Fibroblast of lung (primary cell): ENCODE data around the gene BTNL9. TPM values are rescaled to one million over a fixed set of nuclear protein-coding genes. Genes with fewer than 3 reads are reported as not detected.

Source experiments
- DNase-seq, 2 donors: peaks; one replicate each; pipeline versions ENCODE4 v3.0.0 to v3.0.0-alpha.2; 2010; ENCODE audit warnings: low read depth in 2 of 2
- H2AFZ ChIP-seq: 2 replicates; pipeline ENCODE4 v1.5.1; 2012; ENCODE audit warnings: low read length, control low read depth, inconsistent platforms
- H3K27ac ChIP-seq: 2 replicates; pipeline ENCODE4 v1.5.1; 2011; ENCODE audit warnings: low read length, control low read depth; ENCODE audit not compliant: insufficient read depth
- H3K27me3 ChIP-seq: 2 replicates; pipeline ENCODE4 v1.5.1; 2011; ENCODE audit warnings: mild to moderate bottlenecking, low read length; ENCODE audit not compliant: control insufficient read depth, insufficient read depth
- H3K36me3 ChIP-seq: 2 replicates; pipeline ENCODE4 v1.5.1; 2011; ENCODE audit warnings: low read length; ENCODE audit not compliant: control insufficient read depth, insufficient read depth
- H3K4me1 ChIP-seq: 2 replicates; pipeline ENCODE4 v1.5.1; 2011; ENCODE audit warnings: low read length; ENCODE audit not compliant: control insufficient read depth, insufficient read depth; ENCODE audit errors: extremely low read depth
- H3K4me2 ChIP-seq: 2 replicates; pipeline ENCODE4 v1.5.1; 2011; ENCODE audit warnings: low read length, control low read depth; ENCODE audit not compliant: insufficient read depth; ENCODE audit errors: extremely low read depth
- H3K4me3 ChIP-seq, 4 experiments: fragments of 200-600 bp in 1 of 4; sonication (generic) in 1 of 4; replicated peaks in 1 of 4; 2 replicates each; pipeline ENCODE4 v1.5.1; 2011 to 2016; ENCODE audit warnings: low read length in 4 of 4, low read depth in 3 of 4, mild to moderate bottlenecking in 3 of 4, control low read depth in 2 of 4, inconsistent platforms in 1 of 4, mixed read lengths in 1 of 4; ENCODE audit not compliant: insufficient read depth in 1 of 4; ENCODE audit errors: control extremely low read depth in 1 of 4
- H3K79me2 ChIP-seq: 2 replicates; pipeline ENCODE4 v1.5.1; 2012; ENCODE audit warnings: mild to moderate bottlenecking, low read length, inconsistent platforms; ENCODE audit not compliant: control insufficient read depth, insufficient read depth
- H3K9ac ChIP-seq: 2 replicates; pipeline ENCODE4 v1.5.1; 2011; ENCODE audit warnings: mild to moderate bottlenecking, low read length, control low read depth; ENCODE audit not compliant: insufficient read depth
- H3K9me3 ChIP-seq: 2 replicates; pipeline ENCODE4 v1.5.1; 2012; ENCODE audit warnings: low read depth, low read length; ENCODE audit not compliant: control insufficient read depth, insufficient read depth
- H4K20me1 ChIP-seq: 2 replicates; pipeline ENCODE4 v1.5.1; 2011; ENCODE audit warnings: low read length; ENCODE audit not compliant: control insufficient read depth, insufficient read depth; ENCODE audit errors: extremely low read depth
- EZH2 ChIP-seq: IDR thresholded peaks from 2 replicates; pipeline ENCODE4 v1.5.1; 2012; ENCODE audit warnings: low read length, control low read depth, mild to moderate bottlenecking; ENCODE audit errors: missing control alignments
- polyA plus RNA-seq, 2 donors: library from polyadenylated mRNA; depleted of rRNA in 1 of 2; stranded (reverse) in 1 of 2; unstranded in 1 of 2; fragments of >200 nt; gene quantifications; 2 replicates each; pipeline ENCODE4 v1.2.1, GENCODE V29; 2011 to 2012; ENCODE audit warnings: missing spikeins in 1 of 2
- total RNA-seq: library from RNA; depleted of rRNA; stranded (reverse); fragments of >200 nt; gene quantifications from 2 replicates; pipeline ENCODE4 v1.2.1, GENCODE V29; 2014
- TF ChIP-seq, protein P1 (sequence below), 2 donors: IDR thresholded peaks in 1 of 2; conservative IDR thresholded peaks in 1 of 2; 1 replicate in 1 of 2; 2 replicates in 1 of 2; pipeline ENCODE4 v1.5.1; 2011 to 2012; ENCODE audit warnings: low read length in 2 of 2, control low read depth in 1 of 2, inconsistent platforms in 1 of 2, low read depth in 1 of 2, mild to moderate bottlenecking in 1 of 2

Gene BTNL9
- total and polyA plus RNA-seq, 2 donors (not counting 1 experiment from before 2014, with no cell fraction given), result not detected

DNA sequence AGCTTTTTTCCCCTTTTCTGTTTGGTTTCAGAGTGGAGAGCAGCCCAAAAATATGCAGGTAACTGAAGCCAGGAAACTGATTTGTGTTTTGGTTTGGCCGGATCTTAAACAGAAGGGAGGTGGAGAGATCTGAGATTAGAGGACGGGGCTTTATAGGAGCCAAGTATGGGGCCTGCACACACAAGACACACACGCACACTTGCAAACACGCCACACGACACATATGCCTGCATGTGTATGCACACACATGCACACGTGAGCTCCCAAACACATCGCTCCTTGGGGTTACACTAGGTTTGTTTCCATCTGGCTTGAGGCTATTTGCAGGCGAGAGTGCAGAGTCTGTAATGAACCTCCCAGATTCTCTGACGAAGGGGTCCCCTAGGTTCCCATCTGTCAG lies 18.3 kb downstream of the BTNL9 start:
- H3K9me3 ChIP-seq, result no peaks in the 10 kb centered on the region
- H4K20me1 ChIP-seq, result no peaks in the 10 kb centered on the region
- no peaks in the 10 kb centered on the region for H3K4me1 ChIP-seq
- no peak overlapping the region for H3K9ac ChIP-seq
- H3K79me2 ChIP-seq, result no peaks in the 10 kb centered on the region
- peaks cover 26% of the 10 kb centered on the region for H3K27me3 ChIP-seq
- no peak for DNase-seq
- H3K4me2 ChIP-seq, result no peak overlapping the region
- H2AFZ ChIP-seq, result no peak overlapping the region
- H3K4me3 ChIP-seq, result no peak overlapping the region
- H3K36me3 ChIP-seq, result no peaks in the 10 kb centered on the region
- TF ChIP-seq EZH2, result no peak
- TF ChIP-seq, protein P1, sequence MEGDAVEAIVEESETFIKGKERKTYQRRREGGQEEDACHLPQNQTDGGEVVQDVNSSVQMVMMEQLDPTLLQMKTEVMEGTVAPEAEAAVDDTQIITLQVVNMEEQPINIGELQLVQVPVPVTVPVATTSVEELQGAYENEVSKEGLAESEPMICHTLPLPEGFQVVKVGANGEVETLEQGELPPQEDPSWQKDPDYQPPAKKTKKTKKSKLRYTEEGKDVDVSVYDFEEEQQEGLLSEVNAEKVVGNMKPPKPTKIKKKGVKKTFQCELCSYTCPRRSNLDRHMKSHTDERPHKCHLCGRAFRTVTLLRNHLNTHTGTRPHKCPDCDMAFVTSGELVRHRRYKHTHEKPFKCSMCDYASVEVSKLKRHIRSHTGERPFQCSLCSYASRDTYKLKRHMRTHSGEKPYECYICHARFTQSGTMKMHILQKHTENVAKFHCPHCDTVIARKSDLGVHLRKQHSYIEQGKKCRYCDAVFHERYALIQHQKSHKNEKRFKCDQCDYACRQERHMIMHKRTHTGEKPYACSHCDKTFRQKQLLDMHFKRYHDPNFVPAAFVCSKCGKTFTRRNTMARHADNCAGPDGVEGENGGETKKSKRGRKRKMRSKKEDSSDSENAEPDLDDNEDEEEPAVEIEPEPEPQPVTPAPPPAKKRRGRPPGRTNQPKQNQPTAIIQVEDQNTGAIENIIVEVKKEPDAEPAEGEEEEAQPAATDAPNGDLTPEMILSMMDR (conservative IDR thresholded peaks at IDR 0.05 in 1 of 2, IDR thresholded peaks at IDR 0.05 in 1 of 2; ENCODE audit: low read depth in 1 of 2, low read length in 2 of 2), result no peak
- no peak overlapping the region for H3K27ac ChIP-seq

DNA sequence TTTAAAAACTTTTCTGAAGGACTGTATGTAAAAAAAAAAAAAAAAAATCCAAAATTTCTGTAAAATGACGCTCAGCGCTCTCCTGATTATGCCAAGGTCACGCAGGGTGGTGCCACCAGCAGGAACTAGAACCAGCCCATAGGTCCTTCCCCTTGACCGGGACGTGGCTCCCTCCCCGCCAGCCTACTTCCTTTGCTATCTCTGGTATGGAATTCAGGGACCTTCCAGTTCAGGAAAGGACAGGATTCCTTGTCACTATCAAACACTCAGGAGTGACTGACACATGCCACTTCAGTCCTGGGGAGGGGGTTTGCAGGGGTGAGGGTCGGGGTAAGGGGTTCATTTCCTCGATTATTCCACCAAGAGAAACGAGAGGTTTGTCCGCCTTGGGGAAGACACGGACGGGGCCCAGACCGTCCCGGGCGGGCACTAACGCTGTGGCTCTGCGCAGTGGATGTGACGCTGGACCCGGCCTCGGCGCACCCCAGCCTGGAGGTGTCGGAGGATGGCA lies 18.8 kb downstream of the BTNL9 start:
- Histone ChIP-seq H3K4me1 (no peaks in the 10 kb centered on the region), H4K20me1 (no peaks in the 10 kb centered on the region), H3K27me3 (peaks cover 21% of the 10 kb centered on the region), H3K4me2 (no peak overlapping the region), H3K9me3 (no peaks in the 10 kb centered on the region), H3K9ac (no peak overlapping the region), H2AFZ (no peak overlapping the region), H3K79me2 (no peaks in the 10 kb centered on the region), H3K4me3 (no peak overlapping the region), H3K36me3 (no peaks in the 10 kb centered on the region), H3K27ac (no peak overlapping the region)
- no peak for DNase-seq
- TF ChIP-seq EZH2, result peak; percentile 50
- TF ChIP-seq, protein P1 (conservative IDR thresholded peaks at IDR 0.05 in 1 of 2, IDR thresholded peaks at IDR 0.05 in 1 of 2; ENCODE audit: low read depth in 1 of 2, low read length in 2 of 2), result no peak

DNA sequence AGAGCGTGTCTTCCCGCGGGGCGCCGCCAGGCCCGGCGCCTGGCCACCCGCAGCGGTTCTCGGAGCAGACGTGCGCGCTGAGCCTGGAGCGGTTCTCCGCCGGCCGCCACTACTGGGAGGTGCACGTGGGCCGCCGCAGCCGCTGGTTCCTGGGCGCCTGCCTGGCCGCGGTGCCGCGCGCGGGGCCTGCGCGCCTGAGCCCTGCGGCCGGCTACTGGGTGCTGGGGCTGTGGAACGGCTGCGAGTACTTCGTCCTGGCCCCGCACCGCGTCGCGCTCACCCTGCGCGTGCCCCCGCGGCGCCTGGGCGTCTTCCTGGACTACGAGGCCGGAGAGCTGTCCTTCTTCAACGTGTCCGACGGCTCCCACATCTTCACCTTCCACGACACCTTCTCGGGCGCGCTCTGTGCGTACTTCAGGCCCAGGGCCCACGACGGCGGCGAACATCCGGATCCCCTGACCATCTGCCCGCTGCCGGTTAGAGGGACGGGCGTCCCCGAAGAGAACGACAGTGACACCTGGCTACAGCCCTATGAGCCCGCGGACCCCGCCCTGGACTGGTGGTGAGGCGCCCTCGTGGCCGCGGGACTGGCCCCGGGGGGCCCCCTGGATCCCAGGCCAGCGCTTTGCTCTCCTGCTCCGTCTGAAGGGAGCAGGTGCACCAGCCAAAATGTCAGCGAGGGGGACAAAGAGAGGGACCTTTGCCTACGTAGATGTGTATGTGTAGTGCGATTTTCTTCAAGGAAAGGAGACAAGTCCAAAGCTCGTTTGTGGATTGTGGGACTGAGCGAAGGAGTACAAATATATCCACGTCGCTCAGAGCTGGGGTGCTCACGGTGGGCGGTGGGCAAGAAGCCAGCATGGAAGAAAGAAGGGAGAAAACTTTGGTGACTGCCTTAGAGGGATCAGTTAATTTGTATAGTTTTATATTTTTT lies 19.5 kb downstream of the BTNL9 start:
- H3K36me3 ChIP-seq, result no peaks in the 10 kb centered on the region
- no peaks in the 10 kb centered on the region for H3K9me3 ChIP-seq
- no peak overlapping the region for H3K9ac ChIP-seq
- H3K27ac ChIP-seq, result no peak overlapping the region
- DNase-seq, result no peak
- no peak overlapping the region for H3K4me3 ChIP-seq
- H4K20me1 ChIP-seq, result no peaks in the 10 kb centered on the region
- H3K4me1 ChIP-seq, result no peaks in the 10 kb centered on the region
- peaks cover 14% of the 10 kb centered on the region for H3K27me3 ChIP-seq
- no peaks in the 10 kb centered on the region for H3K79me2 ChIP-seq
- no peak overlapping the region for H3K4me2 ChIP-seq
- TF ChIP-seq, protein P1 (conservative IDR thresholded peaks at IDR 0.05 in 1 of 2, IDR thresholded peaks at IDR 0.05 in 1 of 2; ENCODE audit: low read depth in 1 of 2, low read length in 2 of 2), result no peak
- TF ChIP-seq EZH2, result no peak
- no peak overlapping the region for H2AFZ ChIP-seq
